LNCAP (cell line): ENCODE results near the gene SNX10.

Experiments used
- TF ChIP-seq, protein P1 (sequence below): fragments of 450-650 bp; IDR thresholded peaks from 2 replicates; pipeline ENCODE4 v1.5.1; 2017; ENCODE audit warnings: mild to moderate bottlenecking

SNX10 gene

DNA sequence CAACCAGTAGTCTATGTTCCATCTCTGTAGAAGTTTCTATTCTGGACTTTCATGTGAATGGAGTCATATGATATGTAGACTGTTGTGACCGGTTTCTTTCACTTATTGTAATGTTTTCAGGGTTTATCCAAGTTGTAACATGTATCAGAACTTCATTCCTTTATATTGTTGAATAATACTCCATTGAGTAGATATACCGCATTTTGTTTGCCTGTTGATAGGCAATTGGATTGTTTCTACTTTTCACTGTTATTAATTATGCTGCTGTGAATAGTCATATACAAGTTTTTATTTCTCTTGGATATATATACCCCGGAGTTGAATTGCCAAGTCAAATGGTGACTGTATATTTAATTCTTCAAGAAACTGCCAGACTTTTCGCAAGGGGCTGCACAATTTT is 40.1 kb downstream of the SNX10 start:
- TF ChIP-seq, protein P1, sequence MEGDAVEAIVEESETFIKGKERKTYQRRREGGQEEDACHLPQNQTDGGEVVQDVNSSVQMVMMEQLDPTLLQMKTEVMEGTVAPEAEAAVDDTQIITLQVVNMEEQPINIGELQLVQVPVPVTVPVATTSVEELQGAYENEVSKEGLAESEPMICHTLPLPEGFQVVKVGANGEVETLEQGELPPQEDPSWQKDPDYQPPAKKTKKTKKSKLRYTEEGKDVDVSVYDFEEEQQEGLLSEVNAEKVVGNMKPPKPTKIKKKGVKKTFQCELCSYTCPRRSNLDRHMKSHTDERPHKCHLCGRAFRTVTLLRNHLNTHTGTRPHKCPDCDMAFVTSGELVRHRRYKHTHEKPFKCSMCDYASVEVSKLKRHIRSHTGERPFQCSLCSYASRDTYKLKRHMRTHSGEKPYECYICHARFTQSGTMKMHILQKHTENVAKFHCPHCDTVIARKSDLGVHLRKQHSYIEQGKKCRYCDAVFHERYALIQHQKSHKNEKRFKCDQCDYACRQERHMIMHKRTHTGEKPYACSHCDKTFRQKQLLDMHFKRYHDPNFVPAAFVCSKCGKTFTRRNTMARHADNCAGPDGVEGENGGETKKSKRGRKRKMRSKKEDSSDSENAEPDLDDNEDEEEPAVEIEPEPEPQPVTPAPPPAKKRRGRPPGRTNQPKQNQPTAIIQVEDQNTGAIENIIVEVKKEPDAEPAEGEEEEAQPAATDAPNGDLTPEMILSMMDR, result no peak

DNA sequence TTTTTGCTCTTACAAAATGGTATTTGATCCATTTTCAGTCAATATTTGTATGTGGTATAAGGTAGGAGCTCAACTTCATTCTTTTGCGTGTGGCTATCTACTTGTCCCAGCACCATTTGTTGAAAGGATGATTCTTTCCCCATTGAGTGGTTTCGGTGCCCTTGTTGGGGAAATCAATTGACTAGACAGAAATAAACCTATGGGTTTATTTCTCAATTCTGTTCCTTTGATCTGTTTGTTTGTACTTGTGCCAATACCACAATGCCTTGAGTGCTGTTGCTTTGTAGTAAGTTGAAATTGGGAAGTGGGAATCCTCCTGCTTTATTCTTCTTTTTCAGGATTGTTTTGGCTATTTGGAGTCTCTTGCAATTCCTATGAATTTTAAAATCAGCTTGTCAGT is 41.0 kb downstream of the SNX10 start:
- TF ChIP-seq, protein P1, result no peak

DNA sequence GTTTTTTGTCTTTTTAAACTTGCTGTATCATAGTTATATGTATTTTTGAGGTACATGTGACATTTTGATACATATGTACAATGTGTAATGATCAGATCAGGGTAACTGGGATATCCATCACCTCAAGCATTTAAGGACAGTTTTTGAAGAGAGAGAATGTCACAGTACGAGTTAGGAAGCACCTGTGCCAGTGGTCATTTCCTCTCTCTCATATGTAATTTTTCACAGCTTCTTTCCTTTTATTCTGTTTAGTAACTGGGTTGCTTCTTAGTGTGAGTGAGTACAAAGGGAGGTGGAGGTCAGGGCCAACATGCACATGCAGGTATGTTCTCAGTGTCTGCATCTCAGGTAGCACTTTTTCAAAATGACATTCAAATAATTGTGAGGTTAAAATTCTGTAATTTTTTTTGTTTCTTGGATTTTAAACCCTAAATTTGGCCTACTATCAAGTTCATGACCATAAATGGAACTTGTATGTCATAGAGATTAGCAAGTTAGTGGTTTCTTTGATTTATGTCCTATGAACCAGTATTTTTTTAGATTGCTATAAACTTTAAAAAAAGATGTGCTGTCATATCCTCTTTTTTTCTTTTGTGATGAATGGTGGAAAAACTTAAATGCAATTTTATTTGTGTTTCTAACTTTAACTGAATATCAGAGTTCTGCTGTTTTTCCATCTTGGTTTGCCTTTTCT is 42.7 kb downstream of the SNX10 start:
- TF ChIP-seq, protein P1, result no peak

DNA sequence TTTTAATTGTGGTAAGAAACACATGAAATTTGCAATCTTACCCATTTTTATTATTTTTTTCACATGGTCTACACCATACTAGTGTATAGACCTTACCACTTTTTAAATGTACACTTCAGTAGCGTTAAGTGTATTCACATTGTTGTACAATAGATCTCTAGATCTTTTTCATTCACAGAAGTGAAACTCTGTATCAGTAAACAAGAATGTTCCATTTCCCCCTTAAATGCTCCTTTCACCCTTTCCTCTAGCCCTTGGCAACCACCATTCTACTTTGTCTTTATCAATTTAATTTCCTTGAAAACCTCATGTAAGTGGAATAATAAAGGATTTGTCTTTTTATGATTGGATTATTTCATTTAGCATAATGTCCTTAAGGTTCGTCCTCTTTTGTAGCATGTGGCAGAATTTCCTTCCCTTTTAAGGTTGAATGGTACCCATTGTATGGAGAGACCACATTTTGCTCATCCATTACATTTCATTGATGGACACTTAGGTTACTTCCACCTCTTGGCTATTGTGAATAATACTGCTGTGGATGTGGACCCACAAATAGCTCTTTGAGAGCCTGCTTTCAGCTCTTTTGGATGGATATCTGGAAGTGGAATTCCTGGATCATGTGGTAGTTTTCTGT is 45.7 kb downstream of the SNX10 start:
- TF ChIP-seq, protein P1, result no peak

DNA sequence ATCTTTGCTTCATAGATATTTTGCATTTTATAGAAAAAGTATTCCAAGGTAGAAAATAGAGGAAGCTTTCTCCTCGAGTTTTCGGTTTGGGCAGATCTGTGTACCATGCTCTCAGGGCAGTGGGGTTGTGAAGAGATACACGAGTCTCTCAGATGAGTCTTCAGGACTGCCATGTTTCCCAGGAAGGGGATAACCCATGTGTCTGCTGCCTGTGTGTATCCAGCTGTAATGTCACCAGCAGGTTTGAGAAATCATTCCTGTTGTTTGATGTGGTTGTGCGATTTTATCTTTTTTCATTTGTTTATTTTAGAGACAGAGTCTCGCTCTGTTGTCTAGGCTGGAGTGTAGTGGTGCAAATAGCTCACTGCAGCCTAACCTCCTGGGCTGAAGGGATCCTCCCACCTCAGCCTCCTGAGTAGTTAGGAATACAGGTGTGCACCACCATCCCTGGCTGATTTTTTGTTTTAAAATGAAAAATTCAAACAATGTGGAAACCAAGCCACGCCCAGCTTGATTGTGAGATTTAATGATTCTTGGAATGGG is 48.9 kb downstream of the SNX10 start:
- TF ChIP-seq, protein P1, result no peak

DNA sequence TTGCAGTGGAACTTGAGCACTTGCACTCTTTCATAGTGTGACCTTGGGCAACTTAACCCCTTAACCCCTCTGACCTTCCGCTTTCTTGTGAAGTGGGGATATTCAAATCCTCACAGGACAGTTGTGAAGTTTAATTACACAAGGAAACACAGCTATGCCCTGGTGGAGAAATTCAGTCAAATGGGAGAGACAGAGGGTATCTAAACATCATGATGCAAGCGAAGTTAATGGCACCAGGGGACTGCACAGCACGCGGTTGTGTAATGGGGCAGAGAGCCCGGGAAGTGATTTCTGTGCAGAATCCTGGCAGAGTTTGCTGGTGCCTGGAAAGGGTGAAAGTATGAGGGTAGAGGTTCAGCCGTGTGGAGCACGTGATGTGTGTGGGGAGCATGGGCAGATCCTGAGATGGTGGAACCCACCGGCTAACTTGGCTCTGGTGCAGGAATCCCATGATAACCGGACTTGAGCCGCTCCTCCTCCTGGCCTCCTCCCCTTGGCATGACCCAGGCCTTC is 51.7 kb downstream of the SNX10 start:
- TF ChIP-seq, protein P1, result no peak

DNA sequence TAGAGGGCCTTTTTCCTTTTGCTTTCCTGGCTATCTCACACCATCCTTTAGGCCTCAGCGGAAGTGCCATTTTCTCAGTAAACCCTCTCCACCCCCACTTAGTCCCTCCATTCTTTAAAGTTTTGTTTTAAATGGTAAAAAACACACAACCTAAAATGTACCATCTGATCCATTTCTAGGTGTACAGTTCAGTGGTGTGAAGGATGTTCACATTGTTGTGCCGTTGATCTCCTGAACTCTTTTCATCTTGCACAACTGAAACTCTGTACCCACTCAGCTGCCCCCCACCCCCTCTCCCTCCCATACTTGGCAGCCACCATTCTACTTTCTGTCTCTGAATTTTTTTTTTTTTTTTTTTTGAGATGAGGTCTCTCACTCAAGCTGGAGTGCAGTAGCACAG is 52.2 kb downstream of the SNX10 start:
- TF ChIP-seq, protein P1, result no peak
